HCT116 (cell line): ENCODE results near the gene PDILT. TPM values are rescaled to one million over a fixed set of nuclear protein-coding genes. Genes with fewer than 3 reads are reported as not detected.

Source experiments
- ATAC-seq: fragments of 200-7000 bp; cut with Tn5 transposase; 2 replicates; pipeline ENCODE4 v1.9.1; 2020; ENCODE audit warnings: mild to moderate bottlenecking, moderate library complexity
- BruUV-seq: library from RNA; stranded (reverse); fragments of 400-500 nt; replicated peaks from 2 replicates; lab custom pipeline; 2021; lab: Mats Ljungman, UMichigan
- CTCF ChIA-PET: fragments of 300-600 bp; sonication (Branson Sonifier 250); formaldehyde crosslinking; loops from one replicate; lab custom pipeline; 2021; ENCODE audit warnings: antibody characterized with exemption; lab: Charles Lee
- POLR2A ChIA-PET: fragments of 300-600, 350-600 bp; sonication (Branson Sonifier 250); formaldehyde crosslinking; loops from one replicate; lab custom pipeline; 2021; ENCODE audit warnings: antibody characterized with exemption; lab: Charles Lee
- RAD21 ChIA-PET, 2 experiments: fragments of 300-600 bp; sonication (Branson Sonifier 250); formaldehyde crosslinking; loops; one replicate each; lab custom pipeline; 2023; ENCODE audit warnings: low total read pairs in 2 of 2; ENCODE audit not compliant: uncharacterized antibody in 2 of 2, unreplicated experiment in 2 of 2, low non-redundant PET in 1 of 2; lab: Charles Lee
- DNase-seq: peaks from one replicate; pipeline ENCODE4 v3.0.0-alpha.2; 2010; ENCODE audit warnings: low read depth, low spot score
- H2AFZ ChIP-seq: fragments of 200-600 bp; shearing (Covaris generic), sonication (generic); 2 replicates; pipeline ENCODE4 v1.6.1; 2017; ENCODE audit warnings: low read depth, mixed run types, mixed read lengths, antibody characterized with exemption, low read length; ENCODE audit not compliant: poor library complexity, severe bottlenecking
- H3K27ac ChIP-seq: 2 replicates; pipeline ENCODE4 v1.5.1; 2012; ENCODE audit warnings: low read depth, low read length
- H3K27me3 ChIP-seq: fragments of 200-600 bp; sonication (generic); 2 replicates; pipeline ENCODE4 v1.6.1; 2016; ENCODE audit warnings: mixed run types, low read length, mixed read lengths; ENCODE audit not compliant: insufficient read depth
- H3K36me3 ChIP-seq, 2 experiments: fragments of 200-500 bp in 1 of 2; fragments of 200-600 bp in 1 of 2; sonication (Bioruptor generic) in 1 of 2; sonication (generic) in 1 of 2; 2 replicates each; pipeline versions ENCODE4 v1.5.1 to v1.6.1; 2014 to 2016; ENCODE audit warnings: low read length in 2 of 2, inconsistent platforms in 1 of 2, mixed read lengths in 1 of 2, mixed run types in 1 of 2; ENCODE audit not compliant: insufficient read depth in 2 of 2, control insufficient read depth in 1 of 2
- H3K4me1 ChIP-seq, 2 experiments: fragments of 200-600 bp in 1 of 2; sonication (generic) in 1 of 2; 2 replicates each; pipeline versions ENCODE4 v1.5.1 to v1.6.1; 2012 to 2017; ENCODE audit warnings: low read length in 2 of 2, inconsistent platforms in 1 of 2, mild to moderate bottlenecking in 1 of 2, mixed read lengths in 1 of 2, mixed run types in 1 of 2, moderate library complexity in 1 of 2; ENCODE audit not compliant: insufficient read depth in 2 of 2, control insufficient read depth in 1 of 2
- H3K4me2 ChIP-seq: fragments of 200-600 bp; sonication (generic); 2 replicates; pipeline ENCODE4 v1.6.1; 2017; ENCODE audit warnings: mixed run types, low read length, mixed read lengths
- H3K4me3 ChIP-seq, 2 experiments: fragments of 200-600 bp in 1 of 2; sonication (generic) in 1 of 2; replicated peaks in 1 of 2; 2 replicates each; pipeline ENCODE4 v1.5.1; 2011 to 2016; ENCODE audit warnings: low read length in 2 of 2, control low read depth in 1 of 2, low read depth in 1 of 2, mild to moderate bottlenecking in 1 of 2, mixed read lengths in 1 of 2, mixed run types in 1 of 2
- H3K79me2 ChIP-seq: fragments of 200-600 bp; sonication (generic); 2 replicates; pipeline ENCODE4 v1.6.1; 2017; ENCODE audit warnings: mild to moderate bottlenecking, mixed run types, low read length, moderate library complexity, mixed read lengths; ENCODE audit not compliant: insufficient read depth
- H3K9ac ChIP-seq: fragments of 200-600 bp; sonication (generic); 2 replicates; pipeline ENCODE4 v1.6.1; 2016; ENCODE audit warnings: low read length, mixed read lengths
- H3K9me2 ChIP-seq: fragments of 200-600 bp; sonication (generic), shearing (Covaris generic); 2 replicates; pipeline ENCODE4 v1.6.1; 2017; ENCODE audit warnings: mixed run types, mild to moderate bottlenecking, moderate library complexity; ENCODE audit not compliant: insufficient read depth
- H3K9me3 ChIP-seq, 2 experiments: fragments of 200-500 bp in 1 of 2; fragments of 200-600 bp in 1 of 2; sonication (Bioruptor generic) in 1 of 2; sonication (generic) in 1 of 2; 2 replicates each; pipeline ENCODE4 v1.6.1; 2014 to 2017; ENCODE audit warnings: low read length in 2 of 2, mixed read lengths in 2 of 2, inconsistent platforms in 1 of 2, low read depth in 1 of 2, mild to moderate bottlenecking in 1 of 2, mixed run types in 1 of 2, moderate library complexity in 1 of 2; ENCODE audit not compliant: control insufficient read depth in 1 of 2, insufficient read depth in 1 of 2
- H4K20me1 ChIP-seq: fragments of 200-600 bp; sonication (generic), shearing (Covaris generic); 2 replicates; pipeline ENCODE4 v1.6.1; 2017; ENCODE audit warnings: mixed run types, mild to moderate bottlenecking, moderate library complexity; ENCODE audit not compliant: insufficient read depth
- CBX3 ChIP-seq: IDR thresholded peaks from 2 replicates; pipeline ENCODE4 v1.6.1; 2012; ENCODE audit warnings: low read depth
- CTCF ChIP-seq, 3 experiments: fragments of 200-600 bp in 1 of 3; sonication (generic) in 1 of 3; IDR thresholded peaks in 2 of 3; conservative IDR thresholded peaks in 1 of 3; 2 replicates each; pipeline ENCODE4 v1.5.1; 2012 to 2017; ENCODE audit warnings: low read depth in 2 of 3, low read length in 2 of 3, antibody characterized with exemption in 1 of 3, borderline replicate concordance in 1 of 3, control low read depth in 1 of 3, mild to moderate bottlenecking in 1 of 3, mixed read lengths in 1 of 3, mixed run types in 1 of 3, moderate library complexity in 1 of 3; ENCODE audit not compliant: insufficient read depth in 1 of 3
- SP1 ChIP-seq: IDR thresholded peaks from 2 replicates; pipeline ENCODE4 v1.6.1; 2012; ENCODE audit warnings: low read depth
- SRF ChIP-seq: IDR thresholded peaks from 2 replicates; pipeline ENCODE4 v1.6.1; 2012; ENCODE audit warnings: low read depth
- ZFX ChIP-seq: fragments of 450-650 bp; IDR thresholded peaks from 2 replicates; pipeline ENCODE4 v1.6.1; 2017
- intact Hi-C: fragments of 100-400 bp; cut with micrococcal nuclease; formaldehyde crosslinking; loops from 2 replicates; pipeline ENCODE4 v1.10.0; 2022
- total RNA-seq: library from RNA; stranded (reverse); gene quantifications from one replicate; pipeline ENCODE4 v1.2.1, GENCODE V29; 2021; ENCODE audit not compliant: unreplicated experiment
- TF ChIP-seq, protein P1 (sequence below): IDR thresholded peaks from 2 replicates; pipeline ENCODE4 v1.6.1; 2012; ENCODE audit warnings: low read depth

Gene PDILT
- total RNA-seq, 1 experiment from 2014 or later, result not detected

GRCh38 chr16:20391045-20391444 lies 13.5 kb downstream of the PDILT start:
- no peaks in the 10 kb centered on the region for H3K9me3 ChIP-seq
- BruUV-seq, result no TSS peak
- POLR2A ChIA-PET, result no interaction called here
- TF ChIP-seq CTCF (IDR thresholded peaks at IDR 0.05 in 2 of 3, conservative IDR thresholded peaks at IDR 0.05 in 1 of 3; ENCODE audit: borderline replicate concordance in 1 of 3, insufficient read depth in 1 of 3, low read depth in 2 of 3, low read length in 2 of 3), result no peak
- TF ChIP-seq SRF, result no peak
- no peak for TF ChIP-seq SP1
- TF ChIP-seq CBX3, result no peak
- TF ChIP-seq, protein P1, sequence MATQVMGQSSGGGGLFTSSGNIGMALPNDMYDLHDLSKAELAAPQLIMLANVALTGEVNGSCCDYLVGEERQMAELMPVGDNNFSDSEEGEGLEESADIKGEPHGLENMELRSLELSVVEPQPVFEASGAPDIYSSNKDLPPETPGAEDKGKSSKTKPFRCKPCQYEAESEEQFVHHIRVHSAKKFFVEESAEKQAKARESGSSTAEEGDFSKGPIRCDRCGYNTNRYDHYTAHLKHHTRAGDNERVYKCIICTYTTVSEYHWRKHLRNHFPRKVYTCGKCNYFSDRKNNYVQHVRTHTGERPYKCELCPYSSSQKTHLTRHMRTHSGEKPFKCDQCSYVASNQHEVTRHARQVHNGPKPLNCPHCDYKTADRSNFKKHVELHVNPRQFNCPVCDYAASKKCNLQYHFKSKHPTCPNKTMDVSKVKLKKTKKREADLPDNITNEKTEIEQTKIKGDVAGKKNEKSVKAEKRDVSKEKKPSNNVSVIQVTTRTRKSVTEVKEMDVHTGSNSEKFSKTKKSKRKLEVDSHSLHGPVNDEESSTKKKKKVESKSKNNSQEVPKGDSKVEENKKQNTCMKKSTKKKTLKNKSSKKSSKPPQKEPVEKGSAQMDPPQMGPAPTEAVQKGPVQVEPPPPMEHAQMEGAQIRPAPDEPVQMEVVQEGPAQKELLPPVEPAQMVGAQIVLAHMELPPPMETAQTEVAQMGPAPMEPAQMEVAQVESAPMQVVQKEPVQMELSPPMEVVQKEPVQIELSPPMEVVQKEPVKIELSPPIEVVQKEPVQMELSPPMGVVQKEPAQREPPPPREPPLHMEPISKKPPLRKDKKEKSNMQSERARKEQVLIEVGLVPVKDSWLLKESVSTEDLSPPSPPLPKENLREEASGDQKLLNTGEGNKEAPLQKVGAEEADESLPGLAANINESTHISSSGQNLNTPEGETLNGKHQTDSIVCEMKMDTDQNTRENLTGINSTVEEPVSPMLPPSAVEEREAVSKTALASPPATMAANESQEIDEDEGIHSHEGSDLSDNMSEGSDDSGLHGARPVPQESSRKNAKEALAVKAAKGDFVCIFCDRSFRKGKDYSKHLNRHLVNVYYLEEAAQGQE, result no peak
- no peak for TF ChIP-seq ZFX
- TF ChIP-seq, all 23 proteins: peak for 0
- Histone ChIP-seq H3K79me2 (no peaks in the 10 kb centered on the region), H4K20me1 (no peaks in the 10 kb centered on the region), H2AFZ (no peak overlapping the region), H3K4me3 (no peak overlapping the region), H3K27ac (no peak overlapping the region), H3K9me2 (no peaks in the 10 kb centered on the region), H3K36me3 (no peaks in the 10 kb centered on the region), H3K4me1 (no peaks in the 10 kb centered on the region), H3K9ac (no peak overlapping the region), H3K27me3 (peaks cover 8% of the 10 kb centered on the region; the same call in 1 of the 2 replicates), H3K4me2 (no peak overlapping the region)
- RAD21 ChIA-PET, result no interaction called here
- intact Hi-C loops, result no loop called here
- ATAC-seq, result no peak
- CTCF ChIA-PET, result no interaction called here
- DNase-seq, result no peak
